Superior temporal gyrus (tissue), 1 donor: ENCODE measurements around the gene EFHD1.
A peak's percentile ranks its signal among the peaks of the same experiment; 100 is the strongest.

Source experiments
- DNase-seq: peaks from one replicate; pipeline ENCODE4 v3.0.0-alpha.2; 2016; ENCODE audit errors: extremely low spot score

Gene EFHD1

DNA sequence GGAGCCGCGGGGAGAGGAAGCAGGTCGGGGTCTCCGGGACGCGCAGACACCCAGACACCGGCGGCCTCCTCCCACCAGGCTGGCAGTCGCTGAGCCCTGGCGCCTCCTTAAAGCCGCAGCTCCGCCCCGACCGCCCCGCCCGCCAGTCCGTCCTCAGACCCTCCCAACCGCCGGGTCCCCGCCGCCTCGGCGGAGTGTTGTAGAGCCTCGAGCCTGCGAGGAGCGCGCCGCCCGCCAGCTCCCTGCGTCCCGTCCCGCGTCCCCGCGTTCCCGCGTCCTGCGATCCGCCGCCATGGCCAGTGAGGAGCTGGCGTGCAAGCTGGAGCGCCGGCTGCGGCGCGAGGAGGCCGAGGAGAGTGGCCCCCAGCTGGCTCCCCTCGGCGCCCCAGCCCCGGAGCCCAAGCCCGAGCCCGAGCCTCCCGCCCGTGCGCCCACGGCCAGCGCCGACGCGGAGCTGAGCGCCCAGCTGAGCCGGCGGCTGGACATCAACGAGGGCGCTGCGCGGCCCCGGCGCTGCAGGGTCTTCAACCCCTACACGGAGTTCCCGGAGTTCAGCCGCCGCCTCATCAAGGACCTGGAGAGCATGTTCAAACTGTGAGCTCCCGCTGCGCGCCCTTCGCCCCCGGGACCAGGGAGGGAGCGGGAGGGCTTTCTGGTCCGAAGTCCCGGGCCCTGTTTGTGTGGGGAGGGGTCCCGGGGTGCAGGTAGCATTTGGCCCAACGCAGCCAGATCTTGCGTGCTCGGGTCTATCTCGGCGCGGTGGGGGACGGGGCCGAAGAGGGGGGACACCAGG is at the start of gene EFHD1:
TSS of gene EFHD1 (plus strand) at position 192 of the 793 bp plus-strand sequence. CDS start at position 293, 101 bp downstream.
- peak; percentile 71 for DNase-seq

GRCh38 chr2:232584238-232584637 is 49.2 kb upstream of the EFHD1 start:
- no peak for DNase-seq

GRCh38 chr2:232586943-232587505 is 46.4 kb upstream of the EFHD1 start:
- no peak for DNase-seq

DNA sequence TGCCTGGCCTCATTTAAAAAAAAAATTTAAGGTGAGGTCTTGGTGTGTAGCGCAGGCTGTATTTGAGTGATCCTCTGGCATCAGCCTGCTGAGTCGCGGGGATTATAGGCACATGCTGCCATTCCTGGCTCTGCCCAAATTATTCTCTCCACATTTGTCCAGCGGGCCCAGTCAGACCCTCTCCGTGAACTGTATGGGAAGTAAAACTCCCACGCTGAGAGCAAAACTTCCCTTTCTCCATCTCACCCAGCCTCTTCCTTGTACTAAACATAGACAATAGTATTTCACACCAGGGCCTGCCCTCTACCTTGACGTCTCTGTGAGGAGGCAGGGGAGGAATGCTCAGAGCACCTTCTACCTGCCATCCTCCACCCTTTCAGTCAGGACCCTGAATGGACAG is 45.9 kb upstream of the EFHD1 start:
- no peak for DNase-seq

- no peak for DNase-seq
Observed at GRCh38 chr2:232588031-232588430, 45.4 kb upstream of the EFHD1 start.

DNA sequence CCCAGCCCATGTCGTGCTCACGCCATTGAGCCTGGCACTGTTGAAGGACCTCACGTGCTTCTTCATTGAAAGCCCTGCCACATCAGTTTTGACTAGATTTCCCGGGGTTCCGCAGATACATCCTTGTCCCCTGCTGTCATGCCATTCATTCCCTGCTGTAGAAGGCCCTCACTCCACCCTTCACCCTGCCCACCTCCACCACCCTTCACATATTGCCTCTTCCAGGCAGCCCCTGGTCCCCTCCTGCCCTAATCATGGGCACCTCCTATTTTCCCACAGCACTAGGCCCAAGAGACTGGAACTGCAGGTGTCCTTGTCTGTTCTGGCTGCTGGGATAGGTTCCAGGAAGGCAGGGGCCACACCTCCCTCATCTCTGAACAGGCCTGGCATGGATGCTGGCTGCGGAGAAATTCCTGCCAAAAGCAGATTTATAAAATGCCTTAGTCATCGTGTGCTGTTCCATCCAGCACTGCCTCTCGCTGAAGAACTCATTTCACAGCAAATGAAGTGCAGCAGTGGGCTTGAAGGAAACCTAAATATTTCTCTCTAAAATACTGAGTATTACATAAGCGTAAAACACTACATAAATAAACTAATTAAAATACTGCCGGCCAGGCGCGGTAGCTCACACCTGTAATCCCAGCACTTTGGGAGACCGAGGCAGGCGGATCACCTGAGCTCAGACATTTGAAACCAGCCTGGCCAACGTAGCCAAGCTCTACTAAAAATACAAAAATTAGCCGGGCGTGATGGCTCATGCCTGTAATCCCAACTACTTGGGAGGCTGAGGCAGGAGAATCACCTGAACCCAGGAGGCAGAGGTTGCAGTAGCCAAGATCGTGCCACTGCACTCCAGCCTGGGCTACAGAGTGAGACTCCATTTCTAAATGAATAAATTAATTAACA is 44.5 kb upstream of the EFHD1 start:
- peak; percentile 78 for DNase-seq

GRCh38 chr2:232592772-232593395 is 40.5 kb upstream of the EFHD1 start:
- no peak for DNase-seq

GRCh38 chr2:232593982-232594381 is 39.4 kb upstream of the EFHD1 start:
- DNase-seq: no peak

DNA sequence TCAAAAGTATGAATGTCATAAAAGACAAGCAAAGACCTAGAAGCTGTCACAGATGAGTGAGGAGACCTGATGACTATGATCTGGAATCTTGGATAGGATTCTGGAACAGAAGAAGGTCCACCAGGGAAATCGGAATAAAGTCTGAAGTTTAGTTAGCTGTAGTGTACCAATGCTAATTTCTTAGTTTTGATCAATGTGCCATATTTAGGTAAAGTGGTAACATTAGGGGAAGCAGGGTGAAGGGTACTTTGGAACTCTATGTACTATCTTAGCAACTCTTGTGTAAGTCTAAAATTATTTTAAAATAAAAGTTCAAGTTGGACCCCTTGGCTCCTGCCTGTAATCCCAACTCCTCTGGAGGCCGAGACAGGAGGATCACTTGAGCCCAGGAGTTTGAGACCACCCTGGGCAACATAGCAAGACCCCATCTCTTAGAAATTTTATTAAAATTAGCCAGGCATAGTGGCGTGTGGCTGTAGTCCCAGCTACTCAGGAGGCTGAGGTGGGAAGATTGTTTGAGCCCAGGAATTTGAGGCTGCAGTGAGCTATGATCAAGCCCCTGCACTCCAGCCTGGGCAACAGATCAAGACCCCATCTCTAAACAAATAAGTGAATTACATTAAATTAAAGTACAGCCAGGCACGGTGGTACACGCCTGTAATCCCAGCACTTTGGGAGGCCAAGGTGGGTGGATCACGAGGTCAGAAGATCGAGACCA is 35.9 kb upstream of the EFHD1 start:
- no peak for DNase-seq

- DNase-seq: no peak
Observed at GRCh38 chr2:232598293-232598692, 35.1 kb upstream of the EFHD1 start.

GRCh38 chr2:232600053-232600773 is 33.2 kb upstream of the EFHD1 start:
- no peak for DNase-seq

- DNase-seq: no peak
Observed at GRCh38 chr2:232603283-232603682, 30.1 kb upstream of the EFHD1 start.

DNA sequence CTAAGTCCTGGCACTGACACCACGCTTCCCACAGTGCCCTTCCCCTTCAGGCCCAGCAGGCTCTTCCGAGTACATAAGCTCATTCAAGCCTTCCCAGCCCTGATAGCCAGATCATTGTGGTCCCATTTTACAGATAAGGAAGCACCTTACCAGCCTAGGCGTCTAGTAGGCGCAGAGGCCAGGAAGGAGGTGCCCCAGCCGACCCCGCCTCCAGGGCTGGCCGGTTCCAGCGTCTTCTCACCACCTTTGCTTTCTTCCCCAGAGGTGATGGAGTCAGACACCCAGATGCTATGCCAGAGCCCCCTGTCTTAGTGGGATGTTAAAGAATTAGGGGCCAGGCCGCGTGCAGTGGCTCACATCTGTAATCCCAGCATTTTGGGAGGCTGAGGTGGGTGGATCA is 28.9 kb upstream of the EFHD1 start:
- DNase-seq: no peak

GRCh38 chr2:232607011-232607410 is 26.4 kb upstream of the EFHD1 start:
- DNase-seq: no peak

DNA sequence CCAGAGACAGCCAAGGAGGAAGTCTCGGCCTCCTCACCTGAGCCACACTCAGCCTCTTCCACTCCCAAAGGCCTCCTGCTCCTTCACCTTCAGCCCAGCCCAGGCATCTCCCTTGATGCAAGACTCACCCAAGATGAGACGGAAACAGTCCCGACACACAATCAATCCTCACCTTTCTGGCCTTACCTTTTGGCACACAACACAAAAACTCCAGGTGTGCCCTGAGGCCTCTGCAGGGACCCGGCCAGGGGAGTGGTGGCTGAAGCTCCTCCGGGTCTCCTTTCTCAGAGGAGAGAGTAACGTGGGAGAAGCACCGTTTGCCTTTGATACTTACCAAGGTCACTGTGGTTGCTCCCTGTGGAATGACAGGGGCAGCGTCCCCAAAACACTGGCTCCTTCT is 23.8 kb upstream of the EFHD1 start:
- no peak for DNase-seq

DNA sequence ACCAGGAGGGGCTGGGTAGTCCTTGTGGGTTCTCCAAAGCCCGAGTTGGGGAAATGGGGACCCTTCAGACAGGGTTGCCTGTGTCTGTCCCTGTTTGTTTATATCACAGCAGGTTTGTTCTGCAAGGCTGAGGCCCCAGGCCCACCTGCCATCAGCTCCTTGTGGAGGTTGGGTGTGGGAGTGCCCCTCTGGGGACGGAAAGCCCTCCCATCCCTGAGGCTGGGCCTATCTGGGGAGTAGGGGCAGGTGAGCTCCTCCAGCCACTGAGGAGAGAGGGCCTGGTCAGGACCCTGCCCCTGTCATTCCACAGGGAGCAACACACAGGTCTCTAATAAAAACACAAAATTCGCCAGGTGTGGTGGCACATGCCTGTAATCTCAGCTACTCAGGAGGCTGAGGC is 23.3 kb upstream of the EFHD1 start:
- no peak for DNase-seq

GRCh38 chr2:232611061-232611460 is 22.3 kb upstream of the EFHD1 start:
- no peak for DNase-seq

DNA sequence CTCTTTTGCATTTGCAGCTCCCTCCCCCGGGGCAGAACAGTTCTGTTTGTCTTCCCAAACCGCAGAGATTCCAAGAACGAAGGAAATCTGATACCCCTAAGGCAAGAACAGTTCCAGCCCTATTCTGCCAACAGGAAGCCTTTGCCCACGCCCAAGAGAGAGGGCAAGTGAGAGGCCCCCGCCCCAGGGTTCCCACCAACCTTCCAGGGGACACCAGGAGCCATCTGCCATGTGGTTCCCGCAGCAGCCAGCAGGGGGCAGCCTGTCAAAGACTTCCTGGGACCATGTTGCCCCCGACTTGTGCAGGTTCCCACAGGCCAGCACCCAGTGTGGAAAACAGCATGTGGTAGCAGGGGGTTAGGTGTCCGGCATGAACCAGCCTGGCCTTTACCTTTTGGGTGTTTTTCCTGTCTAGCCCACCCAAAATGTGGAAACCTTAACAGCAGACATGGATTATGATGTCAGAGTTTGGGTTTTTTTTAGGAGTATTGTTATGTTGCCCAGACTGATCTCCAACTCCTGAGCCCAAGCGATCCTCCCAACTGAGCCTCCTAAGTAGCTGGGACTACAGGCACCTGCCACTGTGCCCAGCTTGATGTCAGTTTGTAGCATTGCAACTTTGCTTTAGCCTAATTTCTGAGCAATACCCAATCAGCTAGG is 21.7 kb upstream of the EFHD1 start:
- peak; percentile 79 for DNase-seq

- DNase-seq: no peak
Observed at GRCh38 chr2:232613538-232614134, 19.8 kb upstream of the EFHD1 start.

GRCh38 chr2:232615339-232615738 is 18.1 kb upstream of the EFHD1 start:
- DNase-seq: no peak
